G401 (cell line): ENCODE measurements around the gene ERAP2. TPM values are rescaled to one million over a fixed set of nuclear protein-coding genes. Genes with fewer than 3 reads are reported as not detected.
"Not testable (repeated sequence)": the region's sequence is repeated elsewhere in the genome, so short reads cannot be mapped to it uniquely, and the experiment has no call there.

Experiments used
- DNase-seq: peaks from one replicate; pipeline ENCODE4 v3.0.0-alpha.2; 2015; ENCODE audit warnings: low spot score
- in situ Hi-C: cut with HindIII; loops from 2 replicates; pipeline ENCODE4 v1.10.0; 2016; ENCODE audit warnings: low sequenced_read_pairs, mixed read lengths
- total RNA-seq: library from RNA; depleted of rRNA; stranded (reverse); fragments of >200 nt; shearing (Covaris generic); gene quantifications from 2 replicates; pipeline ENCODE4 v1.2.3, GENCODE V29; 2014; rRNA removed

ERAP2 gene
- total RNA-seq, result 0.18 and 0.68 TPM in 2 replicates

- DNase-seq, result peak; percentile 23
These were observed at the start of gene ERAP2 for GRCh38 chr5:96876292-96876850. TSS of gene ERAP2 (plus strand) at chr5:96876500. CDS start at chr5:96879686, 3,186 bp downstream.

GRCh38 chr5:96829297-96829696 is 47.0 kb upstream of the ERAP2 start:
- no peak for DNase-seq
- in situ Hi-C loops, result no loop called here

More at GRCh38 chr5:96876292-96876850, at the start of gene ERAP2:
- in situ Hi-C loops, result no loop called here

- in situ Hi-C loops, result no loop called here
- no peak for DNase-seq
These were observed 42.3 kb upstream of the ERAP2 start for GRCh38 chr5:96834016-96834415.

GRCh38 chr5:96835791-96836191 is 40.5 kb upstream of the ERAP2 start:
- in situ Hi-C loops, result no loop called here
- no peak for DNase-seq

- DNase-seq, result no peak
- in situ Hi-C loops, result no loop called here
These were observed 39.5 kb upstream of the ERAP2 start for GRCh38 chr5:96836817-96837216.

GRCh38 chr5:96837303-96837702 is 39.0 kb upstream of the ERAP2 start:
- in situ Hi-C loops, result no loop called here

GRCh38 chr5:96838201-96839070 is 37.9 kb upstream of the ERAP2 start:
- DNase-seq, result no peak
- in situ Hi-C loops, result no loop called here

More at GRCh38 chr5:96837303-96837702, 39.0 kb upstream of the ERAP2 start:
- no peak for DNase-seq

GRCh38 chr5:96839071-96839592 is 37.2 kb upstream of the ERAP2 start:
- DNase-seq, result no peak
- in situ Hi-C loops, result no loop called here

- in situ Hi-C loops, DNase-seq: not testable (repeated sequence)
These were observed 34.4 kb upstream of the ERAP2 start for GRCh38 chr5:96841931-96842330.

GRCh38 chr5:96843140-96843539 is 33.2 kb upstream of the ERAP2 start:
- DNase-seq, result no peak
- in situ Hi-C loops, result no loop called here

GRCh38 chr5:96844481-96844990 is 31.8 kb upstream of the ERAP2 start:
- DNase-seq, result no peak
- in situ Hi-C loops, result no loop called here

- in situ Hi-C loops, result no loop called here
- no peak for DNase-seq
These were observed 24.8 kb upstream of the ERAP2 start for GRCh38 chr5:96851312-96852062.

GRCh38 chr5:96852759-96853158 is 23.5 kb upstream of the ERAP2 start:
- in situ Hi-C loops, result no loop called here
- no peak for DNase-seq

GRCh38 chr5:96854067-96854466 is 22.2 kb upstream of the ERAP2 start:
- in situ Hi-C loops, result no loop called here
- no peak for DNase-seq

- DNase-seq, result no peak
- in situ Hi-C loops, result no loop called here
These were observed 21.0 kb upstream of the ERAP2 start for GRCh38 chr5:96855031-96855872.

GRCh38 chr5:96856371-96856770 is 19.9 kb upstream of the ERAP2 start:
- in situ Hi-C loops, result no loop called here
- DNase-seq, result no peak

GRCh38 chr5:96857454-96857853 is 18.8 kb upstream of the ERAP2 start:
- no peak for DNase-seq
- in situ Hi-C loops, result no loop called here

GRCh38 chr5:96857924-96858323 is 18.4 kb upstream of the ERAP2 start:
- no peak for DNase-seq
- in situ Hi-C loops, result no loop called here

GRCh38 chr5:96859375-96859774 is 16.9 kb upstream of the ERAP2 start:
- in situ Hi-C loops, result no loop called here
- DNase-seq, result no peak
